ENCODE results near the gene HES1. TPM values are rescaled to one million over a fixed set of nuclear protein-coding genes. Genes with fewer than 3 reads are reported as not detected.

The HES1 gene
- total RNA-seq, 1 experiment from 2014 or later = 141 TPM

DNA sequence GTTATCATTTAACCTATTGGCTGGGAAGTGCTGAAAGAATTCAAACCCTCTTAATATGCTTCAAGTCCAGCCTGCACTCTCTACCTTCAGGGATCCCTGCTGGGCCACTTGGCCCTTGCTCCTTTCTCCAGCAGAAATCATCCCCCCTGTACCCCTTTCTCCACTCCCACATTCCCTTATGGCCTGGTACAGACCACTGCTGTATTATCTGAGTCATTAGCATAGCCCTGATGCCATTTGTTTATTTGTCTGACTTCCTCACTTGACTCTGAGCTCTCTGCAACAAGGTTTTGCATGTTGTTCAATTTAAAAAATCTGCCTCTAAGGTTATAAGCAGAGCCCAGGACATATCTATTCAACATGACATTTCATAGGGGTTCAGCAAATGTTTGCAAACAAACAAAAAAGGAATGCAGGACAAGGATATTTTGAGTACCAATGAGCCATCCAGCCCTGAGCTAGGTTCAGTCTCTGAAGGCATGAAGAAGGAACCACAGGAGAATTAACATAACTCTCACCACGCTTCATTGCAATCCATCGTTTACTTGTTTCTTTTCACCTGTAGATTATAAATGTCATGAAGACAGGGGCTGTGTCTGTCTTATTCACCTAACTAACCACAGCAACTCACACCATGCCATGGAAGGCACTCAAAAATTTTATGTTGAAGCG, 26.6 kb upstream of the HES1 start:
- H3K9me3 Mint-ChIP-seq (ENCODE audit: low read depth, unreplicated experiment) = no peaks in the 10 kb centered on the region
- peaks cover 57% of the 10 kb centered on the region for H3K4me1 Mint-ChIP-seq (ENCODE audit: low read depth, unreplicated experiment)
- H3K4me3 Mint-ChIP-seq (ENCODE audit: low read depth, unreplicated experiment) = no peak overlapping the region
- no peaks in the 10 kb centered on the region for H3K36me3 Mint-ChIP-seq (ENCODE audit: insufficient read depth, unreplicated experiment)
- CTCF ChIA-PET = interaction anchor here (0.9 to 1.0 kb wide), 2 partner anchors 16 to 18 kb away, joined by 3 to 4 read pairs; no protein-coding TSS in a partner anchor
- TF ChIP-seq, protein P1, sequence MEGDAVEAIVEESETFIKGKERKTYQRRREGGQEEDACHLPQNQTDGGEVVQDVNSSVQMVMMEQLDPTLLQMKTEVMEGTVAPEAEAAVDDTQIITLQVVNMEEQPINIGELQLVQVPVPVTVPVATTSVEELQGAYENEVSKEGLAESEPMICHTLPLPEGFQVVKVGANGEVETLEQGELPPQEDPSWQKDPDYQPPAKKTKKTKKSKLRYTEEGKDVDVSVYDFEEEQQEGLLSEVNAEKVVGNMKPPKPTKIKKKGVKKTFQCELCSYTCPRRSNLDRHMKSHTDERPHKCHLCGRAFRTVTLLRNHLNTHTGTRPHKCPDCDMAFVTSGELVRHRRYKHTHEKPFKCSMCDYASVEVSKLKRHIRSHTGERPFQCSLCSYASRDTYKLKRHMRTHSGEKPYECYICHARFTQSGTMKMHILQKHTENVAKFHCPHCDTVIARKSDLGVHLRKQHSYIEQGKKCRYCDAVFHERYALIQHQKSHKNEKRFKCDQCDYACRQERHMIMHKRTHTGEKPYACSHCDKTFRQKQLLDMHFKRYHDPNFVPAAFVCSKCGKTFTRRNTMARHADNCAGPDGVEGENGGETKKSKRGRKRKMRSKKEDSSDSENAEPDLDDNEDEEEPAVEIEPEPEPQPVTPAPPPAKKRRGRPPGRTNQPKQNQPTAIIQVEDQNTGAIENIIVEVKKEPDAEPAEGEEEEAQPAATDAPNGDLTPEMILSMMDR (IDR thresholded peaks at IDR 0.05; ENCODE audit: unreplicated experiment) = no peak
- no TSS peak for BruUV-seq (replicated peaks)
- no peak for DNase-seq
- no peak overlapping the region for H3K27ac Mint-ChIP-seq (ENCODE audit: unreplicated experiment)
- no peaks in the 10 kb centered on the region for H3K27me3 Mint-ChIP-seq (ENCODE audit: unreplicated experiment)
- intact Hi-C loops (cut with micrococcal nuclease; ENCODE audit: unreplicated experiment) = no loop called here

DNA sequence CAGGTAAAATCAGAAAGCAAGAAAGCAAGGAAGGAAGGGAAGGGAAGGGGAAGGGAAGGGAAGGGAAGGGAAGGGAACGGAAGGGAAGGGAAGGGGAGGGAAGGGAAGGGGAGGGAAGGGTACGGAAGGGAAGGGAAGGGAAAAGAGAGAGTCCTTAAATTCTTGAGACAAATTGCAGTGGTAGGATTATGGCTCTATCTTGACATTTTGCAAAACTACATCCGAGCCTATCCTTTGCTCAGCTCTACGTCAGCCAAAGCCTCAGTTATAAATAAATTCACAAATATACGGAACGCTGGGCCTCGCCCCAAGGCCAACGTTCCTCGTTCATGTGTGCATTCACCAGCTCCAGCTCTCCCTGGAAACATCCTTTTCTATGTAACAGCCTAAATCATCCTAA, 25.5 kb upstream of the HES1 start:
- TF ChIP-seq, protein P1 (IDR thresholded peaks at IDR 0.05; ENCODE audit: unreplicated experiment) = no peak
- no peak for DNase-seq
- H3K27ac Mint-ChIP-seq (ENCODE audit: unreplicated experiment) = no peak overlapping the region
- CTCF ChIA-PET = interaction anchor here (0.8 kb wide), 1 partner anchor 9 kb away, joined by 3 read pairs; no protein-coding TSS in a partner anchor
- intact Hi-C loops (cut with micrococcal nuclease; ENCODE audit: unreplicated experiment) = no loop called here
- no peaks in the 10 kb centered on the region for H3K36me3 Mint-ChIP-seq (ENCODE audit: insufficient read depth, unreplicated experiment)
- no peaks in the 10 kb centered on the region for H3K27me3 Mint-ChIP-seq (ENCODE audit: unreplicated experiment)
- H3K4me3 Mint-ChIP-seq (ENCODE audit: low read depth, unreplicated experiment) = no peak overlapping the region
- no TSS peak for BruUV-seq (replicated peaks)
- H3K4me1 Mint-ChIP-seq (ENCODE audit: low read depth, unreplicated experiment) = peaks cover 55% of the 10 kb centered on the region
- no peaks in the 10 kb centered on the region for H3K9me3 Mint-ChIP-seq (ENCODE audit: low read depth, unreplicated experiment)

DNA sequence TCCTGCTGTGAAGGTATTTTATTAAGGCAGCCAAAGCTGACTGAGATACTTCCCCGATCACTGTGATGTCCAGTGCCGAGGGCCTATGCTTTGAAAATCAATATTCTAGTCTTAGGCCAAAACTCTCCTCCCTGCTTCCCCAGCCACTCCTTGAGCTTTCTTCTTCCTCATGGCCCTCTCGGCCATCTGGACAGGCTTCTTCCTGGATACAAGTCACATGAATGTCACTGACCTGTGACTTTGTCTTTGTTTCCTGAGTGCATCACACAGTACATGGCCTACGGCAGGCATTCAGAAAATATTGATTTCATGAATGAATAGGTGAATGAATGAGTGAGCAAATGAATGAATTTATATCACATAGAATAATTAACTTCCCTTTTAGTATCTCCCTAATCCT, 24.6 kb upstream of the HES1 start:
- no TSS peak for BruUV-seq (replicated peaks)
- CTCF ChIA-PET = interaction anchor here (0.8 to 2.5 kb wide), 9 partner anchors 10 to 330 kb away, joined by 3 to 11 read pairs (median 3); no protein-coding TSS in a partner anchor
- no peak overlapping the region for H3K27ac Mint-ChIP-seq (ENCODE audit: unreplicated experiment)
- no peaks in the 10 kb centered on the region for H3K9me3 Mint-ChIP-seq (ENCODE audit: low read depth, unreplicated experiment)
- intact Hi-C loops (cut with micrococcal nuclease; ENCODE audit: unreplicated experiment) = no loop called here
- no peak for DNase-seq
- TF ChIP-seq, protein P1 (IDR thresholded peaks at IDR 0.05; ENCODE audit: unreplicated experiment) = no peak
- H3K27me3 Mint-ChIP-seq (ENCODE audit: unreplicated experiment) = peaks cover under 1% of the 10 kb centered on the region
- no peaks in the 10 kb centered on the region for H3K36me3 Mint-ChIP-seq (ENCODE audit: insufficient read depth, unreplicated experiment)
- H3K4me1 Mint-ChIP-seq (ENCODE audit: low read depth, unreplicated experiment) = peaks cover 55% of the 10 kb centered on the region
- H3K4me3 Mint-ChIP-seq (ENCODE audit: low read depth, unreplicated experiment) = no peak overlapping the region

- Mint-ChIP-seq H3K4me3 (ENCODE audit: low read depth, unreplicated experiment) (peak overlapping the region; percentile 33), H3K9me3 (ENCODE audit: low read depth, unreplicated experiment) (no peaks in the 10 kb centered on the region), H3K27ac (ENCODE audit: unreplicated experiment) (peak overlapping the region; percentile 55), H3K36me3 (ENCODE audit: insufficient read depth, unreplicated experiment) (peaks cover 5% of the 10 kb centered on the region), H3K4me1 (ENCODE audit: low read depth, unreplicated experiment) (peaks cover 65% of the 10 kb centered on the region), H3K27me3 (ENCODE audit: unreplicated experiment) (peaks cover 11% of the 10 kb centered on the region)
- intact Hi-C loops (cut with micrococcal nuclease; ENCODE audit: unreplicated experiment) = loop anchor here (1.0 kb wide), 1 partner anchor 20 kb away; no protein-coding TSS in a partner anchor
- TF ChIP-seq, protein P1 (IDR thresholded peaks at IDR 0.05; ENCODE audit: unreplicated experiment) = no peak
- TSS peak; percentile 97 for BruUV-seq (replicated peaks)
- peak; percentile 89 for DNase-seq
- CTCF ChIA-PET = interaction anchor here (0.6 to 2.5 kb wide), 14 partner anchors 12 to 414 kb away, joined by 3 to 11 read pairs (median 4); no protein-coding TSS in a partner anchor
These were observed 23.5 kb upstream of the HES1 start for GRCh38 chr3:194112120-194113106.

Measured in Calu3 (cell line).